Astrocyte of the cerebellum (primary cell): ENCODE data around the gene RUFY1.
"Not testable (repeated sequence)": the region's sequence is repeated elsewhere in the genome, so short reads cannot be mapped to it uniquely, and the experiment has no call there.

ENCODE experiments used
- DNase-seq: peaks from one replicate; pipeline ENCODE4 v3.0.0-alpha.2; 2011; ENCODE audit warnings: low read depth
- H3K4me3 ChIP-seq: 2 replicates; pipeline ENCODE4 v1.5.1; 2011; ENCODE audit warnings: mild to moderate bottlenecking, low read depth, low read length, moderate library complexity
- CTCF ChIP-seq: IDR thresholded peaks from 2 replicates; pipeline ENCODE4 v1.5.1; 2012; ENCODE audit warnings: low read length, low read depth, moderate library complexity, mild to moderate bottlenecking; ENCODE audit errors: missing control alignments
- in situ Hi-C: cut with HindIII; loops from 2 replicates; pipeline ENCODE4 v1.10.0; 2017; ENCODE audit warnings: low sequenced_read_pairs

The RUFY1 gene

GRCh38 chr5:179542170-179542569 is 8.2 kb upstream of the RUFY1 start:
- TF ChIP-seq CTCF: no peak
- no peak overlapping the region for H3K4me3 ChIP-seq
- DNase-seq: no peak
- in situ Hi-C loops: no loop called here

- H3K4me3 ChIP-seq, in situ Hi-C loops, DNase-seq: not testable (repeated sequence)
Observed at GRCh38 chr5:179543275-179543674, 7.1 kb upstream of the RUFY1 start.

GRCh38 chr5:179553006-179553405 is 2.7 kb downstream of the RUFY1 start:
- TF ChIP-seq CTCF: no peak
- in situ Hi-C loops: no loop called here
- H3K4me3 ChIP-seq: no peak overlapping the region
- DNase-seq: no peak

- no peak for DNase-seq
- no peak for TF ChIP-seq CTCF
- no peak overlapping the region for H3K4me3 ChIP-seq
- in situ Hi-C loops: no loop called here
Observed at GRCh38 chr5:179553875-179554274, 3.5 kb downstream of the RUFY1 start.

GRCh38 chr5:179554981-179555380 is 4.6 kb downstream of the RUFY1 start:
- DNase-seq: no peak
- H3K4me3 ChIP-seq: no peak overlapping the region
- in situ Hi-C loops: no loop called here
- no peak for TF ChIP-seq CTCF

GRCh38 chr5:179558261-179558799 is 8.0 kb downstream of the RUFY1 start:
- DNase-seq, in situ Hi-C loops, H3K4me3 ChIP-seq: not testable (repeated sequence)

GRCh38 chr5:179558932-179559283 is 8.6 kb downstream of the RUFY1 start:
- H3K4me3 ChIP-seq: peak overlapping the region; percentile 60
- no peak for DNase-seq
- in situ Hi-C loops: no loop called here
- TF ChIP-seq CTCF: no peak
